HG03460 (cell line): ENCODE results near the gene STAB2.

Experiments
- ATAC-seq: cut with Tn5 transposase; IDR thresholded peaks from one replicate; pipeline ENCODE4 v1.9.1; 2021; ENCODE audit not compliant: unreplicated experiment

STAB2 gene

GRCh38 chr12:103779410-103780092 is 192.5 kb downstream of the STAB2 start:
- no peak for ATAC-seq

- ATAC-seq: no peak
These were observed 193.0 kb downstream of the STAB2 start for GRCh38 chr12:103780093-103780440.

GRCh38 chr12:103780992-103781391 is 193.9 kb downstream of the STAB2 start:
- ATAC-seq: no peak

GRCh38 chr12:103782399-103782798 is 195.3 kb downstream of the STAB2 start:
- ATAC-seq: no peak

- ATAC-seq: no peak
These were observed 196.9 kb downstream of the STAB2 start for GRCh38 chr12:103783744-103784664.

GRCh38 chr12:103785243-103786031 is 198.4 kb downstream of the STAB2 start:
- no peak for ATAC-seq

GRCh38 chr12:103786201-103786600 is 199.1 kb downstream of the STAB2 start:
- ATAC-seq: no peak

GRCh38 chr12:103791350-103791920 is 204.4 kb downstream of the STAB2 start:
- no peak for ATAC-seq

- ATAC-seq: no peak
These were observed 206.0 kb downstream of the STAB2 start for GRCh38 chr12:103793046-103793445.

- ATAC-seq: no peak
These were observed 206.5 kb downstream of the STAB2 start for GRCh38 chr12:103793512-103794045.

- no peak for ATAC-seq
These were observed 207.5 kb downstream of the STAB2 start for GRCh38 chr12:103794309-103795213.

- no peak for ATAC-seq
These were observed 211.5 kb downstream of the STAB2 start for GRCh38 chr12:103798586-103798985.

- ATAC-seq: no peak
These were observed 212.4 kb downstream of the STAB2 start for GRCh38 chr12:103799504-103799856.

GRCh38 chr12:103799857-103800771 is 213.0 kb downstream of the STAB2 start:
- no peak for ATAC-seq

GRCh38 chr12:103801709-103802585 is 214.9 kb downstream of the STAB2 start:
- no peak for ATAC-seq

- ATAC-seq: no peak
These were observed 215.5 kb downstream of the STAB2 start for GRCh38 chr12:103802586-103802886.

- ATAC-seq: no peak
These were observed 216.8 kb downstream of the STAB2 start for GRCh38 chr12:103803847-103804246.
